GM18873 (cell line): ENCODE results near the gene FAM53A.
"Not testable (repeated sequence)": the region's sequence is repeated elsewhere in the genome, so short reads cannot be mapped to it uniquely, and the experiment has no call there.

Source experiments
- ATAC-seq: cut with Tn5 transposase; IDR thresholded peaks from one replicate; pipeline ENCODE4 v1.9.1; 2021; ENCODE audit warnings: mild to moderate bottlenecking, moderate library complexity, moderate number of reproducible peaks; ENCODE audit not compliant: unreplicated experiment, low FRiP score

FAM53A gene

GRCh38 chr4:1642196-1642951 lies 41.7 kb downstream of the FAM53A start:
- no peak for ATAC-seq

- ATAC-seq: no peak
Measured at GRCh38 chr4:1641671-1642070, 42.4 kb downstream of the FAM53A start.

GRCh38 chr4:1640716-1641503 lies 43.2 kb downstream of the FAM53A start:
- not testable (repeated sequence) for ATAC-seq

- ATAC-seq: no peak
Measured at GRCh38 chr4:1640190-1640589, 43.9 kb downstream of the FAM53A start.

- ATAC-seq: no peak
Measured at GRCh38 chr4:1639299-1639868, 44.7 kb downstream of the FAM53A start.

- ATAC-seq: no peak
Measured at GRCh38 chr4:1638873-1639272, 45.2 kb downstream of the FAM53A start.

- no peak for ATAC-seq
Measured at GRCh38 chr4:1638272-1638598, 45.9 kb downstream of the FAM53A start.

- no peak for ATAC-seq
Measured at GRCh38 chr4:1637580-1638271, 46.4 kb downstream of the FAM53A start.

GRCh38 chr4:1636490-1637211 lies 47.5 kb downstream of the FAM53A start:
- no peak for ATAC-seq

- ATAC-seq: no peak
Measured at GRCh38 chr4:1635464-1635863, 48.6 kb downstream of the FAM53A start.

- ATAC-seq: no peak
Measured at GRCh38 chr4:1633993-1634392, 50.1 kb downstream of the FAM53A start.

- no peak for ATAC-seq
Measured at GRCh38 chr4:1632109-1633104, 51.7 kb downstream of the FAM53A start.

- ATAC-seq: no peak
Measured at GRCh38 chr4:1631136-1631535, 53.0 kb downstream of the FAM53A start.

GRCh38 chr4:1630266-1630665 lies 53.8 kb downstream of the FAM53A start:
- no peak for ATAC-seq

- no peak for ATAC-seq
Measured at GRCh38 chr4:1629699-1630083, 54.4 kb downstream of the FAM53A start.

- ATAC-seq: no peak
Measured at GRCh38 chr4:1628892-1629698, 55.0 kb downstream of the FAM53A start.

- no peak for ATAC-seq
Measured at GRCh38 chr4:1627417-1628313, 56.4 kb downstream of the FAM53A start.
